Myocyte (in vitro differentiated cells): ENCODE data around the gene MRPL2. TPM values are rescaled to one million over a fixed set of nuclear protein-coding genes. Genes with fewer than 3 reads are reported as not detected.

ENCODE experiments used
- DNase-seq: peaks from one replicate; pipeline ENCODE4 v3.0.0-alpha.2; 2012; ENCODE audit warnings: low read depth
- polyA plus RNA-seq: library from polyadenylated mRNA; unstranded; fragments of >200 nt; gene quantifications from one replicate; pipeline ENCODE4 v1.2.1, GENCODE V29; 2012; ENCODE audit warnings: missing spikeins
- total RNA-seq: library from RNA; depleted of rRNA; stranded (reverse); fragments of >200 nt; gene quantifications from 2 replicates; pipeline ENCODE4 v1.2.3, GENCODE V29; 2014

Gene MRPL2
- total RNA-seq: 17.6 and 27.3 TPM in 2 replicates
- 65.5 TPM for polyA plus RNA-seq

GRCh38 chr6:43059168-43060033 lies at the start of gene MRPL2, which contains the start of gene KLC4:
Gene MRPL2, minus strand, starts transcription at chr6:43059434. Its CDS starts 53 bp downstream, at chr6:43059381.
Gene KLC4, plus strand, starts transcription at chr6:43059631. Its CDS starts 1,705 bp downstream, at chr6:43061336.
- peak; percentile 99 for DNase-seq

DNA sequence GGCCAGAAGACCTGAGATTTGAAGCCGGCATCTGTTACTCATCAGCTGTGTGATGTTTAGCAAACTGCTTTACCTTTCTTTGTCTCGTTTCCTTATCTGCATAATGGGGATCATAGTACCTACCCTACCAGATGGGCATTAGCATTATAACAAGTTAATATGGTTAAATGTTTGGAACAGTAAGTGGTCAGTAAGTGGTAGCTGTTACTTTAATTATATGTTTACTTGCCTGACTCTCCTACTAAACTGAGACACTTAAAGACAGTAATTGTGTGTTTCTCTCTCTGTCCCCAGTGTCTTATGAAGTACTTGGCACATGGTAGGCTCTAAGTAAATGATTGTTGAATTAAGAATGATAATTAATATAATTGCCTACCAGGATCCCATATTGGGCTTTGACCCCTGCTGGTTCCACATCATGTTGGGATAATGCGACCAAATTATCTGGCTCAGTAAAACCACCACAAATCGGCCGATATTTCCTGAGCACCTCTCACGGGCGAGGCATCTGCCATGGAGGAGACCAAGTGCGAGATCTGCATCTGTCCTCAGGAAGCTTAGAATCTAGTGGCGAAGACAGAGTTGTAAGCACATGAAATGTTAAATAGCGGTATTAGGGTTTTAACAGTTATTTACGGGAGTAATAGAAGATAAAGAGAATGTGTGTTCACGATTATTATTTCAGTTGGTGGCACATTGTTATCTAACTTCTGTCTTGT lies 48.3 kb upstream of the MRPL2 start:
- DNase-seq: no peak

GRCh38 chr6:43105538-43106222 lies 46.4 kb upstream of the MRPL2 start:
- DNase-seq: no peak

- no peak for DNase-seq
Observed at GRCh38 chr6:43103253-43103876, 44.1 kb upstream of the MRPL2 start.

GRCh38 chr6:43101497-43101896 lies 42.3 kb upstream of the MRPL2 start:
- DNase-seq: no peak

DNA sequence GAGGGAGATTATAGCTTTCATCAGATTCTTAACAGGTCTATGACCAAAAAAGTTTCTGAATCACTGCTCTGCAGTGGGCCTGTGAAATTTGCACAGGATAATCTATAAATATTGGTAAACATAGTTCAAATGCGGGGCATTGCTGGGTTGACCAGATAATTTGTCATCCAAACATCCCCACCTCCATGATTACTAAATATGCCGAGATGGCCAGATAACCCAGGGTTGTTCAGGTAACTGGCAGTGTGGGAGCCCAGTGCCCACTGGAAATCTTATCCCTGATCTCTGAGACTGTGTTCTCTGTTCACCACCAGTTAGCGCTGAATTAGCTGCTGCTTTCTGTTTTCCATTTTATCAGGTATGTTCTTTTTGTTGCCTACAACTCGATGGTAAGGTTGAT lies 38.3 kb upstream of the MRPL2 start:
- no peak for DNase-seq

DNA sequence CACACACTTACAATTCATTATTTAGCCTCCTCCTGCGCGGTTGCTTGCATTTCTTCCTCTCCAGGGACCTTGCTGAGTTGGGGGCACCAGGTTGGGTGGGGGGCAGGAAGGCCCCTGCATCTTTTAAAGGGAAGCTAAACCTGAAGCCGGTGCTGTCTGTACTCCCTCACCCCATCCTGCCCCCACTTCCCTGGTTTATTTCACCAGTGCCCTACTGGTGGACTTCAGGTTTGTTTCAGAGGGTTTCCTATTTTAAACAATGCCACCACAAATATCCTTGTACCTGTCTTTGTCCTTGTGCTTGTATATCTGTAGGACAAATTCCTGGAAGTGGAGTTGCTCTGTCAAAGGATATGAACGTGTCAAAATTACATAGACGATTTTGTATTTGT lies 37.9 kb upstream of the MRPL2 start:
- no peak for DNase-seq

DNA sequence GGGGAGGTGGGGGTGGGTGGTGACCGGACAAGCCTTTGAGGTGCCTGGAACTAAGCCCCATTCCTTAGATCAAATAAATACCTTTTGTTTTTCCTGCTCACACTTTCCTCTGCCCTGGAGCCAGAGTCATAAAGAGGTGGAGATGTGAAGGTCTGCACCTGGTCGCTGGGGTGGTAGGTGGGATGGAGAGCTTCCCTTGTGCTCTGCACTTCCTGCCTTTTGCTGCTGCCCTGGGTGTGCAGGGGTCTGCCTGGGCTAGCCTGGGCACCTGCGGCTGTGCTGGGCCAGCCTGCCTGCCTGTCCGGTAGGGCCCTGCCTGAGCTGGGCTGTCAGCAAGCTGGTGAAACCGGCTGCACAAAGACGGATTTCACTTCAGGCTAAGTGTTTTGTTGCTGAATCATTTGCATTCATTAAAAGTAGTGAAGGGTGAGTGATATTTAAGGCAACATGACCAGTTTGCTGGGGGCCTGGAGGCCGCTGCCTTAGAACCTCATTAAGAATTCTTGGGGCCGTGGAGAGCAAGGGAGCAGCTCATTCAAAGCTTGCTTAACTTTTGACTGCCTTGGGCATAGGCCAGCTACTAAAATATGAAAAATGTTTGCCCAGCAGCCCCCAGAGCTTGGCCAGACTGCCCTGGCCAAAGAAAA lies 37.3 kb upstream of the MRPL2 start:
- DNase-seq: peak; percentile 83

GRCh38 chr6:43095939-43096338 lies 36.7 kb upstream of the MRPL2 start:
- peak; percentile 71 for DNase-seq

DNA sequence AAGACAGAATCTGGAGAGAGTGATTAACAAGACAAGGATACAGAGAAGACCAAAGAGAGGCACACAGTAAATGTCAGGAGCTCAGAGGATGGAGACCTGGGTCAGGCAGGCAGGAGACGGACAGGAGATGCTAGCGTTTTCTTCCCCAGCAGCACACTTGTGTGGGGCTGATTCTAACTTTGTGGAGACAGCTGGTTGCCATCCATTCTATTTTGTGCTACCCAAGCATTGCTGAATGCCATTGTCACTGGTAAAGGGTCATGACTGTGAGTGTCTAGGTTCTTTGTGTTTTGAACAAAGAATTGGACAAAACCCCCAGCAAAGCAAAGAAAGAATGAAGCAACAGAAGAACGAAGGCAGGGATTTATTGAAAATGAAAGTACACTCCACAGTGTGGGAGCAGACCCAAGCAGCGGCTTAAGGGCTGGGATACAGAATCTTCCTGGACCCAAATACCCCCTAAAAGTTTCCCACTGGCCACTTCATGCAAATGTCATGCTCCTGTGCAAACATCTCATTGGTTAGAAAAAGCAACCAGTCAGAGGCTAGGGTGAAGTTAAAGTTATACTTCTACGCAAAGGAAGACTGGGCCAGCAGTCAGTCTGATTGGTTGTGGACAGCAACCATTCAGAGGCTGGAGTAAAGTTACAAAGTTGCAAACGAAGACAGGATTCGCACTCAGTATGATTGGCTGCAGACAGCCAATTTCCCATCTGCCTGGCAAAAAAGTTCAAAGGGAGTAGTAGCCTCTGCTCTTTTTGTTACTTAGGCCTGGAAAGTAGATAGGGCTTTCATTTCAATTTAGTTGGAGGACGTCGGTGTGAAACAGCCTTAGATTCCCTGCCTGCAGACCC lies 34.4 kb upstream of the MRPL2 start:
- peak; percentile 95 for DNase-seq

GRCh38 chr6:43092635-43093034 lies 33.4 kb upstream of the MRPL2 start:
- no peak for DNase-seq

GRCh38 chr6:43091436-43091991 lies 32.3 kb upstream of the MRPL2 start:
- DNase-seq: no peak

GRCh38 chr6:43091020-43091419 lies 31.8 kb upstream of the MRPL2 start:
- DNase-seq: no peak

GRCh38 chr6:43090559-43090956 lies 31.3 kb upstream of the MRPL2 start:
- DNase-seq: peak; percentile 18

DNA sequence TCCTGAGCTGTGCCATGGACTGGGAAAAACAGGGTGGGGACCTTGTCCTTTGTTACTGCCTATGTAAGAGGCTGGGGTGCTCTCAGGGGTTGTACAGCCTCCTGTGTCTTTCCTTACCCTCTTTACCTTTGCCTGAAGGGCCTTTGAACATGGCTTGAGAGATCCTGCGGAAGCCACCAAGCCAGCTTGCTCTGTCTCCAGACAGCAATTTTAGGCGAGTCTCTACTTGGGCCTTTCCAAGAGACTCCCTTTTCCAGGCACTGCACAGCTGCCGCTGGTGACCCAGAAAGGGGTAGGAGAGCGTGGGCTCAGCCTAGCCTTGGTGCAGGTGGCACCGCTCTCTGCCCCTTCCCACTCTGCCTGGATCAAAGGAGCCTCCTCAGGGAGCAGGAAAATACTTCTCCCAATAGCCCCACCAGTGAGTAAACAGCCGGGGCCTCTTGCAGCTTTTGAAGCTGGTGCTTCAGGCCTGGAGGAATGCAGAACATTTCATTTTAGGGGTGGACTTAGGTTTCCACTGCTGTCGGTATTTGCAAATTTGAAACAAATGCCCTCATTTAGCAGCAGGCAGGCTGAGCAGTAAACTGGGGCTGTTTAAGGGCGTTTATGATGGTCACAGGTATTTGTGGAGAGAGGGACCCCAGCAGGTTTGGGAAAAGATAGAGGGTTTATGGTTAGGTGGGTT lies 30.8 kb upstream of the MRPL2 start:
- DNase-seq: peak; percentile 9

DNA sequence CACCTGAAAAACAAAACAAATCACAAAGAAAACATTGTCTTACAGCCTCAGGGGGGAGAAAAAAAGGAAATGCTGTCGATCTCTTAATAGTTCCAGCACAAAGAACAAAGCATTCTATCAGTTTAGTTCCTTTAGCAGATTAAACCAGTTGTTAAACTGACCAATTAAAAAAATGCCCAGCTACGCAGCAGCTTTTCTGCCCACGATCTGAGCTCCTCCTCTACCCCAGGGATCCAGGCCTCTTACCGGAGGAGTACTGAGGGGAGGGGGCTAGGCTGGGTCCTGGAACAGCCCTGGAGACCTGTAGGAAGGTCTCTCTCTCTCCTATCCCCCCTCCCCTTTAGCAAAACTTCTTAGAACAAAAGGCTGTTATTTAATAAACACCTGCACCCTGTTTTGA lies 30.2 kb upstream of the MRPL2 start:
- no peak for DNase-seq

- DNase-seq: no peak
Observed at GRCh38 chr6:43088654-43089056, 29.4 kb upstream of the MRPL2 start.

- DNase-seq: peak; percentile 23
Observed at GRCh38 chr6:43086022-43086658, 26.9 kb upstream of the MRPL2 start.
